Lower leg skin (tissue), 4 donors: ENCODE results near the gene CACNA1H. TPM values are rescaled to one million over a fixed set of nuclear protein-coding genes. Genes with fewer than 3 reads are reported as not detected.

ENCODE experiments used
- DNase-seq, 2 donors: peaks; one replicate each; pipeline ENCODE4 v3.0.0-alpha.2; 2019; ENCODE audit warnings: low spot score in 2 of 2
- H3K4me3 ChIP-seq: fragments of 200-600 bp; sonication (generic); 2 replicates; pipeline ENCODE4 v1.5.1; 2017; ENCODE audit warnings: mild to moderate bottlenecking, low read depth; ENCODE audit not compliant: poor library complexity, severe bottlenecking
- CTCF ChIP-seq, 3 donors: fragments of 450-650 bp; IDR thresholded peaks; one replicate each; pipeline ENCODE4 v1.5.1; 2016; ENCODE audit warnings: antibody characterized with exemption in 3 of 3, mild to moderate bottlenecking in 3 of 3, moderate library complexity in 2 of 3
- POLR2A ChIP-seq, 2 donors: fragments of 450-650 bp; IDR thresholded peaks; one replicate each; pipeline ENCODE4 v1.6.1; 2016 to 2017; ENCODE audit warnings: antibody characterized with exemption in 2 of 2, mild to moderate bottlenecking in 1 of 2, moderate library complexity in 1 of 2
- WGBS, 2 donors: methylation state at CpG; one replicate each; pipeline ENCODE4 v1.1.5; 2018; 5-methylcytosine and 5-hydroxymethylcytosine counted together
- intact Hi-C: fragments of 100-400 bp; cut with DNase I; formaldehyde crosslinking; loops from one replicate; pipeline ENCODE4 v1.15.0; 2023; ENCODE audit warnings: low total_unique reads
- total RNA-seq, 4 donors: library from RNA; depleted of rRNA; stranded (reverse); fragments of >200 nt; gene quantifications; one replicate each; pipeline ENCODE4 v1.1.0, GENCODE V29; 2016

CACNA1H gene
- total RNA-seq, 4 donors from 2014 or later = 29.3 to 151 (median 72.1) TPM

- H3K4me3 ChIP-seq = no peak overlapping the region
- DNase-seq = no peak
- intact Hi-C loops = no loop called here
- TF ChIP-seq POLR2A (IDR thresholded peaks at IDR 0.05) (no peak), CTCF (IDR thresholded peaks at IDR 0.05) (no peak)
- WGBS, 2 donors = 79 to 81% methylated on average over 24 of the region's 24 CpGs
Observed at GRCh38 chr16:1137604-1138003, 15.3 kb upstream of the CACNA1H start.

- WGBS, 2 donors = 79 to 87% methylated on average over 18 to 21 of the region's 23 CpGs
Observed at GRCh38 chr16:1140582-1141162, 12.2 kb upstream of the CACNA1H start.

GRCh38 chr16:1141191-1141590 is 11.7 kb upstream of the CACNA1H start:
- TF ChIP-seq CTCF (IDR thresholded peaks at IDR 0.05) (no peak), POLR2A (IDR thresholded peaks at IDR 0.05) (no peak)
- H3K4me3 ChIP-seq = no peak overlapping the region
- WGBS, 2 donors = 46 to 55% methylated on average over 5 to 7 of the region's 8 CpGs
- intact Hi-C loops = no loop called here
- no peak for DNase-seq

More at GRCh38 chr16:1140582-1141162, 12.2 kb upstream of the CACNA1H start:
- intact Hi-C loops = no loop called here
- no peak overlapping the region for H3K4me3 ChIP-seq
- TF ChIP-seq POLR2A (IDR thresholded peaks at IDR 0.05) (no peak), CTCF (IDR thresholded peaks at IDR 0.05) (no peak)
- no peak for DNase-seq

GRCh38 chr16:1141716-1142115 is 11.2 kb upstream of the CACNA1H start:
- WGBS, 2 donors = 78 to 79% methylated on average over 6 to 7 of the region's 8 CpGs
- TF ChIP-seq POLR2A (IDR thresholded peaks at IDR 0.05) = no peak
- no peak for TF ChIP-seq CTCF (IDR thresholded peaks at IDR 0.05)
- intact Hi-C loops = no loop called here
- no peak overlapping the region for H3K4me3 ChIP-seq
- DNase-seq = no peak

GRCh38 chr16:1142911-1143310 is 10.0 kb upstream of the CACNA1H start:
- intact Hi-C loops = no loop called here
- no peak overlapping the region for H3K4me3 ChIP-seq
- no peak for DNase-seq
- no peak for TF ChIP-seq CTCF (IDR thresholded peaks at IDR 0.05)
- no peak for TF ChIP-seq POLR2A (IDR thresholded peaks at IDR 0.05)
- WGBS, 2 donors = 65 to 66% methylated on average over 19 of the region's 19 CpGs
